ENCODE data around the gene PARD6G. TPM values are rescaled to one million over a fixed set of nuclear protein-coding genes. Genes with fewer than 3 reads are reported as not detected.

The PARD6G gene
- total RNA-seq, 6 donors from 2014 or later, result 1.4 to 6.1 (median 3.5) TPM

GRCh38 chr18:80178935-80179818 is 68.1 kb downstream of the PARD6G start:
- H3K4me3 ChIP-seq, result no peak overlapping the region
- H3K27me3 ChIP-seq, result no peaks in the 10 kb centered on the region
- no peaks in the 10 kb centered on the region for H3K9me3 ChIP-seq
- WGBS, 2 donors, result 87% methylated on average over 27 to 30 of the region's 30 CpGs
- H3K4me1 ChIP-seq, result no peaks in the 10 kb centered on the region
- no peak for DNase-seq
- TF ChIP-seq EP300 (IDR thresholded peaks at IDR 0.05) (no peak), CTCF (IDR thresholded peaks at IDR 0.05) (no peak), POLR2A (IDR thresholded peaks at IDR 0.05) (no peak), POLR2AphosphoS5 (IDR thresholded peaks at IDR 0.05) (no peak)
- no peaks in the 10 kb centered on the region for H3K36me3 ChIP-seq
- H3K27ac ChIP-seq, result no peak overlapping the region
- ATAC-seq (ENCODE audit: low FRiP score in 2 of 2), result no peak

GRCh38 chr18:80177128-80177527 is 70.2 kb downstream of the PARD6G start:
- ATAC-seq (ENCODE audit: low FRiP score in 2 of 2), result no peak

GRCh38 chr18:80176334-80177073 is 70.8 kb downstream of the PARD6G start:
- TF ChIP-seq POLR2A (IDR thresholded peaks at IDR 0.05) (no peak), EP300 (IDR thresholded peaks at IDR 0.05) (no peak), CTCF (IDR thresholded peaks at IDR 0.05) (no peak), POLR2AphosphoS5 (IDR thresholded peaks at IDR 0.05) (no peak)
- no peaks in the 10 kb centered on the region for H3K9me3 ChIP-seq
- no peaks in the 10 kb centered on the region for H3K36me3 ChIP-seq
- WGBS, 2 donors, result 56 to 61% methylated on average over 17 of the region's 17 CpGs
- no peaks in the 10 kb centered on the region for H3K27me3 ChIP-seq
- no peak overlapping the region for H3K27ac ChIP-seq
- DNase-seq, result no peak
- H3K4me1 ChIP-seq, result peaks cover 0 to 1% (median under 1%) of the 10 kb centered on the region in 4 donors
- H3K4me3 ChIP-seq, result no peak overlapping the region
- no peak for ATAC-seq (ENCODE audit: low FRiP score in 2 of 2)

More at GRCh38 chr18:80177128-80177527, 70.2 kb downstream of the PARD6G start:
- Histone ChIP-seq H3K27me3 (no peaks in the 10 kb centered on the region), H3K4me1 (no peaks in the 10 kb centered on the region), H3K27ac (no peak overlapping the region), H3K36me3 (no peaks in the 10 kb centered on the region), H3K9me3 (no peaks in the 10 kb centered on the region), H3K4me3 (no peak overlapping the region)
- WGBS, 2 donors, result 92 to 93% methylated on average over 8 of the region's 8 CpGs
- no peak for DNase-seq
- TF ChIP-seq CTCF (IDR thresholded peaks at IDR 0.05) (no peak), EP300 (IDR thresholded peaks at IDR 0.05) (no peak), POLR2AphosphoS5 (IDR thresholded peaks at IDR 0.05) (no peak)

GRCh38 chr18:80175451-80176204 is 71.7 kb downstream of the PARD6G start:
- DNase-seq (peak in 1 of 2 donors; percentile 31), ATAC-seq (ENCODE audit: low FRiP score in 2 of 2) (no peak)
- no peaks in the 10 kb centered on the region for H3K27me3 ChIP-seq
- TF ChIP-seq POLR2A (IDR thresholded peaks at IDR 0.05), result no peak
- TF ChIP-seq POLR2AphosphoS5 (IDR thresholded peaks at IDR 0.05), result no peak
- TF ChIP-seq CTCF (IDR thresholded peaks at IDR 0.05), result no peak
- no peak for TF ChIP-seq EP300 (IDR thresholded peaks at IDR 0.05)
- H3K27ac ChIP-seq, result peak overlapping the region in 1 of 4 donors; percentile 21
- H3K36me3 ChIP-seq, result no peaks in the 10 kb centered on the region
- H3K4me1 ChIP-seq, result peaks cover 0 to 6% (median 5%) of the 10 kb centered on the region in 4 donors
- H3K9me3 ChIP-seq, result no peaks in the 10 kb centered on the region
- WGBS, 2 donors, result 74 to 78% methylated on average over 18 of the region's 18 CpGs
- H3K4me3 ChIP-seq, result no peak overlapping the region

All from upper lobe of left lung (tissue), 6 donors.